Hepatocyte (in vitro differentiated cells): ENCODE results near the gene F2RL2.

Source experiments
- EZH2 ChIP-seq: fragments of 200-600 bp; sonication (generic); IDR thresholded peaks from 2 replicates; pipeline ENCODE4 v1.6.1; 2016; ENCODE audit warnings: antibody characterized with exemption, mild to moderate bottlenecking, borderline replicate concordance
- EZH2phosphoT487 ChIP-seq: fragments of 200-600 bp; sonication (generic); IDR thresholded peaks from one replicate; pipeline ENCODE4 v1.6.1; 2018; ENCODE audit warnings: antibody characterized with exemption, mild to moderate bottlenecking, low read depth, moderate library complexity; ENCODE audit not compliant: unreplicated experiment, severe bottlenecking
- TF ChIP-seq, protein P1 (sequence below): fragments of 200-600 bp; sonication (generic); IDR thresholded peaks from 2 replicates; pipeline ENCODE4 v1.5.1; 2016; ENCODE audit warnings: antibody characterized with exemption, mild to moderate bottlenecking; ENCODE audit not compliant: poor library complexity

DNA sequence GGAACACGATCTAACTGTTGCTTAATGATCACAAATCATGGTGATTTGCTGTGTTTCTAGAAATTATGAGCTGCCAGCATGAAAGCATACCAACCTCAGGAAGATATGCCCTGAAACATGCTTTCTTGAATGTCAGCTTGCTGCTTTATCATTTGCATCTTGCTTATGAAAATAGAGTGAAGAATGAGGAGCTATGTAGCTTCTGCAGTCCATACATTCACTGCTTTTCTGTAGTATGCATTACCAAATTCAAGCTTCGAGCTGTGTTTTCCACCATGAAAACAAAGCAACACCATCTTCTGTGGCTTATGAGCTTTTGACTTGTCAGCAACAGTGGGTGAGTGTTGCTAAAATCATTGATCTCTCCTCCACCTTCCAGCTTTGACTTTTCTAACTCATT is 16.5 kb downstream of the F2RL2 start:
- TF ChIP-seq EZH2 (no peak), EZH2phosphoT487 (no peak)
- TF ChIP-seq, protein P1, sequence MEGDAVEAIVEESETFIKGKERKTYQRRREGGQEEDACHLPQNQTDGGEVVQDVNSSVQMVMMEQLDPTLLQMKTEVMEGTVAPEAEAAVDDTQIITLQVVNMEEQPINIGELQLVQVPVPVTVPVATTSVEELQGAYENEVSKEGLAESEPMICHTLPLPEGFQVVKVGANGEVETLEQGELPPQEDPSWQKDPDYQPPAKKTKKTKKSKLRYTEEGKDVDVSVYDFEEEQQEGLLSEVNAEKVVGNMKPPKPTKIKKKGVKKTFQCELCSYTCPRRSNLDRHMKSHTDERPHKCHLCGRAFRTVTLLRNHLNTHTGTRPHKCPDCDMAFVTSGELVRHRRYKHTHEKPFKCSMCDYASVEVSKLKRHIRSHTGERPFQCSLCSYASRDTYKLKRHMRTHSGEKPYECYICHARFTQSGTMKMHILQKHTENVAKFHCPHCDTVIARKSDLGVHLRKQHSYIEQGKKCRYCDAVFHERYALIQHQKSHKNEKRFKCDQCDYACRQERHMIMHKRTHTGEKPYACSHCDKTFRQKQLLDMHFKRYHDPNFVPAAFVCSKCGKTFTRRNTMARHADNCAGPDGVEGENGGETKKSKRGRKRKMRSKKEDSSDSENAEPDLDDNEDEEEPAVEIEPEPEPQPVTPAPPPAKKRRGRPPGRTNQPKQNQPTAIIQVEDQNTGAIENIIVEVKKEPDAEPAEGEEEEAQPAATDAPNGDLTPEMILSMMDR: no peak
